Pancreas (tissue), 10 donors: Measurements from ENCODE around the gene CACNA1H. TPM values are rescaled to one million over a fixed set of nuclear protein-coding genes. Genes with fewer than 3 reads are reported as not detected.

Experiments used
- ATAC-seq, 4 donors: fragments of 200-7000 bp; cut with Tn5 transposase; one replicate each; pipeline versions ENCODE4 v1.8.0 to v1.9.1; 2020; ENCODE audit warnings: mild to moderate bottlenecking in 4 of 4, moderate library complexity in 4 of 4
- DNase-seq, 6 donors: peaks; one replicate each; pipeline ENCODE4 v3.0.0-alpha.2; 2020
- FAIRE-seq: peaks from 2 replicates; lab custom pipeline; 2012; peaks lifted over from hg19 to GRCh38; lab: Jason Lieb, UNC
- H3K27ac ChIP-seq, 4 donors: fragments of 200-600 bp; sonication (generic); 1 replicate in 3 of 4; 2 replicates in 1 of 4; pipeline versions ENCODE4 v1.5.0 to v1.8.0; 2020
- H3K27me3 ChIP-seq, 4 donors: fragments of 200-600 bp; one replicate each; pipeline ENCODE4 v1.8.0; 2021
- H3K36me3 ChIP-seq, 3 donors: fragments of 200-600 bp; sonication (generic) in 1 of 3; one replicate each; pipeline versions ENCODE4 v1.5.0 to v1.8.0; 2020 to 2021
- H3K4me1 ChIP-seq, 3 donors: fragments of 200-600 bp; one replicate each; pipeline ENCODE4 v1.8.0; 2021
- H3K4me3 ChIP-seq, 4 donors: fragments of 200-600 bp; sonication (generic) in 2 of 4; one replicate each; pipeline versions ENCODE4 v1.5.0 to v1.8.0; 2020 to 2021
- H3K9me3 ChIP-seq, 4 donors: fragments of 200-600 bp; one replicate each; pipeline ENCODE4 v1.8.0; 2021
- CTCF ChIP-seq, 4 donors: fragments of 200-600 bp; sonication (generic) in 3 of 4; IDR thresholded peaks; one replicate each; pipeline versions ENCODE4 v1.5.0 to v1.8.0; 2021; ENCODE audit warnings: antibody characterized with exemption in 4 of 4
- WGBS, 2 donors: extraction: QIAGEN DNeasy Blood & Tissue Kit; methylation state at CpG; one replicate each; pipeline ENCODE4 v1.1.7; 2013; 5-methylcytosine and 5-hydroxymethylcytosine counted together
- intact Hi-C, 3 donors: fragments of 100-400 bp; cut with DNase I; formaldehyde crosslinking; loops; one replicate each; pipeline versions ENCODE4 v1.11.1 to v1.14.2; 2022
- polyA plus RNA-seq, 2 donors: library from polyadenylated mRNA; stranded (reverse); fragments of 200-250 nt; gene quantifications; one replicate each; pipeline ENCODE4 v1.2.3, GENCODE V29; 2013
- total RNA-seq, 6 donors: library from RNA; stranded (reverse); fragmentation: NEBNext Ultra II Directional in 4 of 6; extraction: Animal tissue kit (Norgen Biotek cat#: 25700) in 4 of 6; gene quantifications; one replicate each; pipeline versions ENCODE4 v1.2.1 to v1.2.4, GENCODE V29; 2021 to 2023
- donor health status: healthy with polysubstance abuse.
- donor health status: DM: no; HTN: no; CAD: no; lungs with moderate emphysema.
- donor health status: DM: no; HTN: no; CAD: no.
- donor health status: control.
- donor health status: control.
- donor health status: Bipolar disorder and iron deficiency.
- donor health status: DM: yes; HTN: yes; CAD: no.
- donor health status: DM: no; HTN: no; CAD: no.
- donor health status: DM: no; HTN: no; CAD: no.
- donor health status: DM: yes; HTN: yes; CAD: no.

CACNA1H gene
- total and polyA plus RNA-seq, 8 donors: 2.5 to 20.5 (median 4.9) TPM

DNA sequence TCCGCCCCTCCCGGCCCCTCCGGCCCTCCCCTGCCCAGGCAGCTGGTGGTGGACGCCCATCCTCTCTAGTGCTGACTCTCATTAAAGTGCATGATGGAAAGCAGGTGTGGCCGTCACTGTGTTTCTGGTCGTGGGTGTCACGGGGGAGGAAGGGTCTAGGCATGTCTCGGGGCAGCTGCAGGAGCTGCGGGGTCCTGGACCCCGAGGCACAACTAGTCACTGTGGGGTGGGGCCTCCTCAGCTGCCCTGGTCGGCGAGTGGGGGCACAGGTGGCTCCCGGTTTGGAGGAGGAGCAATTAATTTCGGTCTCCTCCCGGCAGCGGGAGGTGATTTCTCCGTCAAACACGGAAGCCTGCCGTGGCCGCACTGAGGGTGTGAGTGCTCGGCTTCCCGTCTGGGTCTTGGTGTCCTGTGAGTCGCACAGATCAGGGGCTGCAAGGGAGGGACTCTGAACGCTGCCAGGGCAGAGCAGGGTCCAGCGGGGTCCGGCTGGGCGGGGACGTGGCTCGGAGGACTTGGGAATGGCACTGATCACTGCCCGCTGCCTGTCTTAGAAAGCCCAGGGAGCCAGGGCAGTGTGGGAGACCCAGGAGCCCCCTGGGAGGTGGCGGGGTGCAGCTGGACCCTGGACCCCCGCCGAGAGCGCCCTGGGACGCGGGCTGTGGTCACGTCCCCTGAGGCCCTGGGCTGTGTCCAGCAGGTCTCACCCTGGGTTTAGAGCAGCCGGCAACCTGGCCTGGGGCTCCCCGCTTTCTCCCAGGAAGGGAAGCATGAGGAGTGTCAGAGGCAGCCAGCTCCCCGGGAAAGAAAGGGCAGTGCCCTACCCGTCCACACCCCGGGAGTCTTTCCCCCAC lies 106.2 kb downstream of the CACNA1H start:
- H3K36me3 ChIP-seq: no peaks in the 10 kb centered on the region
- WGBS, 2 donors: 8 to 11% methylated on average over 35 to 42 of the region's 42 CpGs
- TF ChIP-seq CTCF (IDR thresholded peaks at IDR 0.05): no peak
- H3K4me1 ChIP-seq: no peaks in the 10 kb centered on the region
- no peak overlapping the region for H3K27ac ChIP-seq
- H3K9me3 ChIP-seq: no peaks in the 10 kb centered on the region
- DNase-seq: peak in 3 of 6 donors; percentile 37 to 74 (median 72)
- intact Hi-C loops: no loop called here
- peak overlapping the region in 1 of 4 donors; percentile 28 for H3K4me3 ChIP-seq
- peak; percentile 32 to 49 (median 45) for ATAC-seq
- H3K27me3 ChIP-seq: peaks cover 0 to 5% (median 0%) of the 10 kb centered on the region in 4 donors
- no peak for FAIRE-seq

DNA sequence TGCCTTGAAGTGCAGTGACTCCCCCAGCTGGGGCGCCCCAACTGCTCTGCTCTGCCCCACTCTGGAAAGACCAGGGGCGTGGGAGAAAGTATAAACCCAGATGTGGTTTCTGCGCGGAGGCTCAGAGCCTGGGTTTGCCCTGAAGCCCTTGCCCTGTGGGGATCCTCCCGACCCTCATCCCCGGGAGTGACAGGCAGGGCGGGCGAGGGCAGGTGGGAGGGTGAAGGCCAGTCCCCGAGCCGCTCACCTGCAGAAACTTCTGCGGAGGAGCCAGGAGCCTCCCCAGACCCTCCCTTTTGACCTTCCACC lies 106.8 kb downstream of the CACNA1H start:
- H3K27me3 ChIP-seq: peaks cover 0 to 5% (median 0%) of the 10 kb centered on the region in 4 donors
- no peak for TF ChIP-seq CTCF (IDR thresholded peaks at IDR 0.05)
- no peak overlapping the region for H3K4me3 ChIP-seq
- H3K36me3 ChIP-seq: no peaks in the 10 kb centered on the region
- intact Hi-C loops: no loop called here
- H3K27ac ChIP-seq: no peak overlapping the region
- no peaks in the 10 kb centered on the region for H3K4me1 ChIP-seq
- no peak for FAIRE-seq
- WGBS, 2 donors: 10 to 17% methylated on average over 11 of the region's 11 CpGs
- peak in 1 of 6 donors; percentile 59 for DNase-seq
- no peak for ATAC-seq
- H3K9me3 ChIP-seq: no peaks in the 10 kb centered on the region

- intact Hi-C loops: no loop called here
- WGBS, 2 donors: 53 to 58% methylated on average over 36 of the region's 36 CpGs
- DNase-seq (peak in 2 of 6 donors; percentile 17 to 62), FAIRE-seq (no peak), ATAC-seq (no peak)
- no peaks in the 10 kb centered on the region for H3K4me1 ChIP-seq
- no peak for TF ChIP-seq CTCF (IDR thresholded peaks at IDR 0.05)
- no peak overlapping the region for H3K4me3 ChIP-seq
- no peaks in the 10 kb centered on the region for H3K36me3 ChIP-seq
- H3K27me3 ChIP-seq: peaks cover 0 to 5% (median 0%) of the 10 kb centered on the region in 4 donors
- H3K27ac ChIP-seq: no peak overlapping the region
- H3K9me3 ChIP-seq: no peaks in the 10 kb centered on the region
These were observed 107.3 kb downstream of the CACNA1H start for GRCh38 chr16:1260101-1260680.

- H3K9me3 ChIP-seq: no peaks in the 10 kb centered on the region
- FAIRE-seq (no peak), DNase-seq (peak in 1 of 6 donors; percentile 57), ATAC-seq (no peak)
- 11 to 13% methylated on average over 40 to 47 of the region's 47 CpGs for WGBS, 2 donors
- intact Hi-C loops: no loop called here
- no peak for TF ChIP-seq CTCF (IDR thresholded peaks at IDR 0.05)
- peaks cover 0 to 5% (median 0%) of the 10 kb centered on the region in 4 donors for H3K27me3 ChIP-seq
- H3K36me3 ChIP-seq: no peaks in the 10 kb centered on the region
- no peaks in the 10 kb centered on the region for H3K4me1 ChIP-seq
- H3K27ac ChIP-seq: no peak overlapping the region
- no peak overlapping the region for H3K4me3 ChIP-seq
These were observed 108.4 kb downstream of the CACNA1H start for GRCh38 chr16:1261131-1261892.
